CD1c-positive myeloid dendritic cell (primary cell): ENCODE data around the gene DNAJC22.
A peak's percentile ranks its signal among the peaks of the same experiment; 100 is the strongest.
"Not testable (repeated sequence)": the region's sequence is repeated elsewhere in the genome, so short reads cannot be mapped to it uniquely, and the experiment has no call there.

Source experiments
- DNase-seq: peaks from one replicate; pipeline ENCODE4 v3.0.0-alpha.2; 2016; ENCODE audit errors: extremely low spot score

The DNAJC22 gene

DNA sequence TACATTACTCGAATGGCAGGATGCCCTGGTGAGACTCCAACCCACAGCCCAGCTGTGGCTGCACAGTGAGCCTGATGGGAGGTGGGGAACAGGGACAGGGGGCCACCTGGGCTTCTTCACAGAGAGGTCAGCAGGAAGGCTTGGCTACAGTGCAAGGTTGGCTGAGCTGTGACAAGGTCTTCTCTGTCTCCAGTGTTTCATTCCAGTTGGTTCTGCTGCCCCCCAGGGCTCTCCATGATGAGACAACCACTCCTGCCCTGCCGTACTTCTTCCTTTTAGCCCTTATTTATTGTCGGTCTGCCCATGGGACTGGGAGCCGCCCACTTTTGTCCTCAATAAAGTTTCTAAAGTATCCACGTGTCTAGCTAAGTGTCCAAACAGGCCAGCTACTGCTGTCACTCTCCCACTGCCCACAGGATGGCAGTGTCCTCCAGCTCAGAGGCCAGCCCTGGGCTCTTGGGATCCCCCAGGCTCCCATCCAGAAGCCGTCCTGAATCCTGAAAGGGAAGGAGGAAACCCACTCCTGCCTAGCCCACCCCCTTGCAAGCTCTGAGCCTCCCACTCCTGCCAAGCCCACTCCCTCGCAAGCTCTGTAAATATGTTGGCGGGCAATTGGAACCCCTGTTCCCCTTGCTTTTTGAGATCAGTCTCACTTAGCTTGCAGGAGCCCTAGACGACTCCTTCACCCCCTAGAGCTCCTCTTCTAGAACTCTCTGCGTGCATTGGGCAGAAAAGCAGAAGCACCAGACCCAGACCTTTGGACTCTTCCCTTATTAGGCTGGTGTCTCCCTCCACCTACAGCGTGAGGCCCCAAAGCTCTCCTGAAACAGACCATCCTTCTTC lies 15.1 kb upstream of the DNAJC22 start:
- DNase-seq = peak; percentile 71

DNA sequence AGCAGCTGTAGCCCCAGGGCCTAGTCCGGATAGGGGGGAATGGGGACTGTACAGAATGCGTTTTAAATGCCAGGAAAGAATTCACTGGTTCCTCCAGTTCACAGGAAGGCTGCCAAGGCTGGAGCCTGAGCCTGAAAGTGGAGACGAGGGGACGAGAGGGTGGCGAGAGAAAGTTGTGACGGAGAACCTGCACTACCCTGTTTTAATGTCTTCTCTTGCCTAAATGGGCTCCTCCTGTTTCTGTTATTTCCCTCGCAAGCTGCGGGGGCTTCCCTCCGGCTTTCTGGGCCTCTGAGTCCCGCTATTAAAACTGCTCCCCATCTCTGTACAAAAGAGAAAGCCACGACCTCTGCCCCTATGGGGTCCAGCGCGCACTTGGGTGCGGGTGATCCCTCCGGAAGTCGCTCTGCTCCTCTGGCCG lies 14.2 kb upstream of the DNAJC22 start:
- DNase-seq = no peak

DNA sequence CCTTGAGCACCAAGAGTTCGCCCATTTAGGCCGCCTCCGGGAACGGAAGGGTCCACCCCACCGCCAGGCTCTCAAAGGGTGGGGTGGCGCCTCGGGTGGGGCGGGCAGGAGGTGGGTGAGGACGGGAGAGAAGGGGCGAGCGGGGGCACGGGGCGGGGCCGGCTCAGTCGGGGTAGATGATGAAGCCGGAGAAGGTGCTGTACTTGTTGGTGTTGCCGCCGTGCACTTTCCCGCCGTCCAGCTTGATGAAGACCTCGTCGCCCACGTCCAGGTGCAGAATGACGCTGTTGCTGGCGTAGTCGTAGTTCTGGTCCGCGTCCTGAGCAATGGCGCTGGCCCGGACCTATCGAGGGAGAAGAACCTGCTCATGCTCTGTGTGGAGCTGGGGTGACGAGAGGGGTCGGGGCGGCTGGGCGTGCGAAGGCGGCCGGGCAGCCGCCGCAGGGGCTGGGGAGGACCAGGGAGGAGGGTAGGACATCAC lies 13.8 kb upstream of the DNAJC22 start:
- DNase-seq = no peak

DNA sequence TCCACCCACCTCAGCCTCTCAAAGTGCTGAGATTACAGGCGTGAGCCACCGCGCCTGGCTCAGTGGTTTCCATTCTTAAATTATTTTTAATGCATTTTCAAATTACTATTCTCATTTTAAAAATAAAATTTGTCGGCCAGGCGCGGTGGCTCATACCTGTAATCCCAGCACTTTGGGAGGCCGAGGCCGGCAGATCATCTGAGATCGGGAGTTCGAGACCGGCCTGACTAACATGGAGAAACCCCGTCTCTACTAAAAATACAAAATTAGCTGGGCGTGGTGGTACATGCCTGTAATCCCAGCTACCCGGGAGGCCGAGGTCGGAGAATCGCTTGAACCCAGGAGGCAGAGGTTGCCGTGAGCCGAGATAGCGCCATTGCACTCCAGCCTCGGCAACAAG lies 12.9 kb upstream of the DNAJC22 start:
- not testable (repeated sequence) for DNase-seq

DNA sequence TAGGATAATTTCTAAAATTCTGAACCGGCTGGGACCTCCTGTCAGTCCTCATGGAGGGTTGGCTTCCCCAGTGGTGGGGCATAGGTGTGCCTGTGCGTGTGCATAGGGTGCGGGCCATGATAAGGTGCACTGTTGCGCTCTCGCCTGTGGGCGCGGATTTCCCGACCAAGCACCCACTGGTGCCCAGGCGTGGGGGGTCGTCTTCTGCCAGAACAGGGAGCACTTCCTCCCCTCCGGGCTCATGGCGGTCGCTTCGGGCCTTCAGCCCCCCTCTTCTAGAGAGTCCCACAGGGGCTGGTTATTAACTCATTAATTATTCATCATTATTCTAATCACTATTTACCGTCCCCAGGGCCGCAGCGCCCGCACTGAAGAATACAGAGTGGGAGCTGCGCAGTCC lies 12.5 kb upstream of the DNAJC22 start:
- no peak for DNase-seq

DNA sequence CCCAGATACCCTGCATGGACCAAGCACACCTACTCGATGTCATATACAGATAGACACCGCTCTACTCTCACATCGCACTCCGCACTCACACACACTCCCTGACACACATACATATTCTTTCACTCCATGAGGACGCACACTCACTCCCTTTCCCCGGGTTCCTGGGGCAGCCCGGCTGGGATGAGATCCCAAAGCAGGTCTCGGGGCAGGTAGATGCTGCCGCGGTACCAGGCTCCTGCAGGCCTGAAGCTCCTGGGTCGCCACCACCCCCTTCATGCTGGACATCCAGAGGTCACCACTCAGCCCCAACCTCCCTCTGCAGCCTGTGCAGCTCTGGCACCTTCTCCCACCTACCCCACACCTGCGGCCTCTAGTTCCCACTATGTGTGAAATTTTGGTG lies 12.0 kb upstream of the DNAJC22 start:
- no peak for DNase-seq

DNA sequence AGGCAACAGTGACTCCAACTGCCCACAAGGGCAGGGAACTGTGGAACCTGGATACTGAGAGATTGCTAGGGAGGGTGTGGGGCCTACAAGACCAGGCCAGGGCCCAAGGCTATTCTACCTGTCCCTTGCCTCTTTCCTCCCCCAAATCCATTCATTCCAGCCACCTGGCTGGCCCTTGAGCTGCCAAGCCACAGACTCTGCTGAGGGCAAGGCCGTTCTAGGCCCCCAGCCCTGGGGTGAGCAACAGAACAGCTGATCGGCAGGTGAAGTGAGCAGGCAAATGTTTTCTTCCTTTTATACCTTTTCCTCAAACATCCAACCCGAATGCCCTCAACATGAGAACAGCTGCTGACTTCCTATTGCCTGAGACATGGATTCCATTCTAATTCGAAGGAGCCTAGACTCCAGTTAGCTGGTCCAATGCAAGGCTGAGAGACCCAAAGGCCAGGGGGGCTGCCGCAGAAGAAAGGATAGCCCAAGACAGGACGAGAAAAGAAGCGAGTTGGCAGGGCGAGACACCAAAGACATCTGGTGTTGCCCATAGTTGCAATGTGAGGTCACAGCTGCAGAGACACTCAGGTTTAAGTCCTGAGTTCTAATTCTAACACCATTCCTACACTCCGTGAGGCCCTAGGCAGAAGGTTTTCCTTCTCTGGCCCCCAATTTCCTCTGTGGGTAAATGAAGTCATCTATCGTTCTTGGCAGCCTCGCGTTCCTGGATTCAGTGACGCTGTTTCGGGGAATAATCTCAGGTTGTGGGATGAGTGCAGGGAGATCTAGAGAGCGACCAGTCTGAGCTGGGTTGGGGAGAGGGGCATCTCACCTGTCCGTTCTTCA lies 11.4 kb upstream of the DNAJC22 start:
- DNase-seq = no peak

DNA sequence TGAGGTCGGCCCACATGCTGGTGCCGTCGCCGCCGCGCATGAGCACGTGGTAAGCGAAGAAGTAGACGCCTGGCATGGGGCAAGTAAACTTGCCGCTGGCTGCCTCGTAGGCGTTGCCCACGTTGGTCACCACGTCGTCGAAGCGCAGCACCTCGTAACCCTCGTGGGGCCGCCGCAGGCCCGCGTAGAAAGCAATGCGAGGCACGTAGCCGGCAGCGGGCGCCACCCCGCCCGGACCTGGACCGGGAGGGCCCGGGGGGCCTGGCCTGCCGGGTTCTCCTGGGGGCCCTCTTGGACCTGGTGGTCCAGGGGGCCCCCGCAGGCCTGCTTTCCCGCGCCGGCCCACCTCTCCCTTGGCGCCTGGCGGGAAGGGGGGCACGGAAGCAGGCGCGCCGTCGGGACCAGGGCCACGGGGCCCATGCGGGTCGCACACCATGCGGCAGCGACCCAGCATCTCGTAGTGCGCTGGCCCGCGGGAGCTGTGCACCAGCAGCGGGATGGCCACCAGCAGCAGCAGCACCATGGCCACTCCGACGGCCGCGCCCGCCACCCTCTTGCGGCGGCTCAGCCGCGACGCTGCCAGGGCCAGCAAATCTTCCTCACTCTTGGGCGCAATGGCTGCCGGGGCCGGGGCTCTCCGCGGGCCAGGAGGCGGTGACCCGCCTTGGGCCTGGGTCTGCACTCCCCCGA lies 10.6 kb upstream of the DNAJC22 start:
- DNase-seq = no peak

DNA sequence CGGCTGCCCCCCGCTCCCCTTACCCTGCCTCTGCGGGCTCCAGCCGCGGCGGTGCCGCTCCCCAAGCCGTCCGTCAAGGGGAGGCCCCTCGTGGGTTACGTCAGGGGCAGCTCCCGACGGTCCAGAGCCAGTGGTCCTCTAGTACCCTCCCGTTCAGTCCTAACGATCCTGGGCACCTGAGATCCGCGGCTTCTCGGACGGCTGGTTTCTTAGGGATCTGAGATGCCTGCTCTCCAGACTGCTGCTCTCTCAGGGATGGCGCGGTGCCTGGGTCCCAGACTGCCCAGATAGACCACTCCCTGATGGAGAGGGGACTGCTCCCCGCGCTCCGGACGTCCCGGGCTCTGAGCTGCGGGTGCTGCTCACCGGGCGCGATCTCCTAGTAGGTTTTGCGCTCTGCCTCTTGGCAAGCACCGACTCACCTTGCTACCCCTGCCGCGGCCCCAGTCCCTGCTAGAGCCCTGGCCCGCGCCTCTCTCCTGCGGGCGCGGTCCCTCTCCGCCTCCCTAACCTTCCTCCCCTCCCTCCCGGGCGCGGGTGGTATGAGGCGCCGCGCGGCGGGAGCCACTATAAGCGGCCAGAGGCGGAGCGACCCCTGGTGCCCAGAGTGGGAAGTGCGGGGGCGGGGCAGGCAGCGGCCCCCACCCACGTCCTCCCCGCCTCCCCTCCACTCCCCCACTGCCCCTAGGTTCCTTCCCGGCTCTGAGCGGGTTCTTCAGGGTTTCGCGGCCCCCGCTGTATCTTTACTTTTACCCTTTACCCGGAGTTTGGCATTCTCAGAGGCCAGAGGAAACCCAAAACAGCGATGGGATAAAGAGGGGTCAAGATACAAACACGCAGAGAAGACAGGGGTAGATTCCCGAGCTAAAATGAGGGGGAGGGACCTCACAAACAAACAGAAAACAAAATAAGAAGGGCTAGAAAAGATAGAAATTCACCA lies 9.8 kb upstream of the DNAJC22 start, which contains the start of gene C1QL4:
C1QL4 (minus strand) TSS at position 544 of the 940 bp plus-strand sequence. CDS start 711 bp downstream, outside the sequence.
- DNase-seq = peak; percentile 80

DNA sequence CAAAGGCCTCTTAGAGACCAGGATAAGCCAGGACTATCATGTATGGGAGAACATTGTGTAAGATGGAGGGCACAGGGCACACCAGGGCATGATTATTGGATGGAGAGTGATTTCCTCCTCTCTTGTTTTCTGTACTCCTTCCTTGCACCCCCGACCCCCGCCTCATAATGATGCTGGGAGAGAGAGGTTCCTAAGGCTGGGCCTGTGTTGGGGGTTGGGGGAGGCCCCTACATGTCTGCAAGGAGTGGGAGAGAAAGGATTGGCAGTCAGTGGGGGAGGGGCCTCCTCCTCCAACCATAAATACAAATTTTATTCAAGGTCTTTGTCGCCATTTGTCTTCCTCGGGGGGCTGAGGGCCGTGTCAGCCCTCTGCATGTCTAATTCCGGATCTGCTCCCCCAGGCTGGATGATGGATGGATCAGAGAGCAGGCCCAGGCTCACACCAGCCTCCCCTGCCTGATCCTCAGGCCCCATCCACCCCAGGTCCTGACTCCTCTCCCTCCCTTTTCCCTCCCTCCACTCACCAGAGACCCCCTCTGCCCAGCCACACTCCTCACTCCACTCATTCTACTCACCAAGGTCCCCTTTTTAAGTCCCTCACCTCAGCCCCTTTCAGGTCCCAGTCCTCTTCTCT lies 7.7 kb upstream of the DNAJC22 start:
- no peak for DNase-seq

DNA sequence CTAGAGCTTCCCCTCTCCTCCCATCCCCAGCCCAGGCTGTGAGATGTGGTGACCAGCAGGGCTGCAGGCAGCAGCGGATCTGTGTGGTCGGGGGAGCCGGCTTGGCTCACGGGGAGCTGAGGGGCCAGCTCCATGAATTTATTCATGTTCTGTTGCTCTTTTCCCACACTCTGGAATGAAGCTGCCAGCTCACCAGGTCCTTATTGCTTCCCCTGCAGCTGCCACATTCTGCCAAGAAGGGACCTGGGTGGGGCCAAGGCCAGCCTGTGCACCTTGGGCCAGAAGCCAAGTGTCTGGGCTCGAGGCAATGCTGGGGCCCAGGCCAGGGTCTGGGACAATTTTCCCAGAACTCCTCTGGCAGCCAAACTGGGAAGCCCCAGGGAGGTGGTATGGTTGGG lies 7.2 kb upstream of the DNAJC22 start:
- no peak for DNase-seq

DNA sequence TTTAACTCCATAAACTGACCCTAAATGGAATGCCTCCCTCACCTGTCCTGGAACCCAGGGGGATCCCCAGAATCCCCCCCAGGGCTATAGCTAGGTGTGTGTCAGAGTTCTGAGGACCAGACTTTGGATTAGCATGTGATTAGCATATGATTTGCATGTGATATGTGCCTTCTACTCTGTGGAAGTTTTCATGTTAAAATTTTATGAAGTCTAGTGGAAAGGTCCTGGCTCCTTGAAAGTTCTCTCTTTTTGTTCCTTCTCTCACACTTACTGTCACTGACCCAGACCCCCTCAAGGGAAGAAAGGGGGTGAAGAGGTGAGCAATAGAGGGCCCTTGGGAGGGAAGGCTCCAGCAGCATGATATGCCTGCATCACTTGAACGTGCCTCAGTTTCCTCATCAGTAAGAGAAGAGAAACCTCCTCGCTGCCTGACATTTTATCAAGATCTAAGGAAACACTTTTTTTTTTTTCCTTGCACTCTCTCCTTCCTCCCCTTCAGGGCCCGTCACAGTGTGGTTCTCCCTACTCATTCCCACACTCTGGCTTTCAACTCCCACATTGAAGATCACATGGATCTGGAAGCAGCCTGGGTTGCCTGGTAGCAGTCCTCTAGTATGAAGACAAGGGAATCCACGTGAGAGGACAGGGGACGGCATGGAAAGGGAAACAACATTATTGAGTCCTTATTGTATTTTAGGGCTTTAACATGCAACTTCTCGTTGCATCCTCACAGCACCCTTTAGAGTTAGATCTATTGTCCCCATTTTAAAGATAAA lies 6.4 kb upstream of the DNAJC22 start:
- DNase-seq = no peak

DNA sequence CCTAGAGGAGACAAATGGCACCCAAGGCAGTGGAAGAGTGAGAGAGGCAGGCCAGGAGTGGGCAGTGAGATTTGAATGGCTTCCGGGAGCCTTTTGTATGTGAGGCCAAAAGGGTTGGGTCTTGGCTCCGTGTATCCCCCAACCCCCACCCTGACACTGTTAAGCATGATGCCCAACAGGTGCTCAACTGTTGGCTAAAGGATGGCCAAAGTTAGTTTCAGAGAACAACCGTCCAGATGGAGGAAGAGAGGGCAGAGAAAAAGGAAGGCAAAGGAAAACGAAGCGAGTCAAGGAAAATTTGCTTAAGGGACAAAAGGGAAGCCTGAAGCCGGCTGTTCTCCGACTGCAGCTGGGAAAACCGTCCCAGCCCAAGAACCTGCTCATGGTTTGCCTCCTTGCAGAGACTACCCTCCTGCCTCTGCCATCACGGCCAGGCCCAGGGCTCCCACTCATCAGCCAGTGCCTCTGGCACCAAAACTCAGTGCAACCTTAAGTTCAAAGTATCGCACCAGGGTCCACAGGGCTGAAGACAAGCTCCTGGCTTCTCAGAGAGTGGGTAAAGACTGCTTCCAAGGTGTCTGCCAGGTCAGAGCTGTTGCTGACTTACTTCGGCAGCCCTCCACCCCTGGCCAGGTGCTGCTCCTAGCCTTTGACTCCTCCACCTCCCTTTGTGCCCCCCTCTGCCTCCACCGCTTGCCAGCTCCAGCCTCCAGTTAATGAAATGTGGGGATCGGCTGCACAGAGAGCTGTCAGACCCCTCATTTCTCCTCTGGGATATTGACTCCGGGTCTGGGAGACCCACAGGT lies 5.5 kb upstream of the DNAJC22 start:
- no peak for DNase-seq

DNA sequence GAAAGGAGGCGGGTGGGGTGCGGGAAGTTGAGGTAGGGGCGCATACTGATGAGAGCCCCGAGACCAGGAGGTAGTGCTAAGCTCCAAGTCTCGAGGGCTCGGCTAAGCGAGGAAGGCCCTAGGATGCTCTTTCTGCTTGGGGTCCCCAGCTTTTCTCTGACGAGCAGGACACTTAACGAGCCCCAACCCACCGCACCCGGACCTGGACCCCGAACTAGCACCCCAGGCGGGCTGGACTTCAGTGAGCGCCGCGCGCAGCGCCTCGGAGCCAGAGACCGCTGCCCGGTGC lies 5.0 kb upstream of the DNAJC22 start:
- no peak for DNase-seq

DNA sequence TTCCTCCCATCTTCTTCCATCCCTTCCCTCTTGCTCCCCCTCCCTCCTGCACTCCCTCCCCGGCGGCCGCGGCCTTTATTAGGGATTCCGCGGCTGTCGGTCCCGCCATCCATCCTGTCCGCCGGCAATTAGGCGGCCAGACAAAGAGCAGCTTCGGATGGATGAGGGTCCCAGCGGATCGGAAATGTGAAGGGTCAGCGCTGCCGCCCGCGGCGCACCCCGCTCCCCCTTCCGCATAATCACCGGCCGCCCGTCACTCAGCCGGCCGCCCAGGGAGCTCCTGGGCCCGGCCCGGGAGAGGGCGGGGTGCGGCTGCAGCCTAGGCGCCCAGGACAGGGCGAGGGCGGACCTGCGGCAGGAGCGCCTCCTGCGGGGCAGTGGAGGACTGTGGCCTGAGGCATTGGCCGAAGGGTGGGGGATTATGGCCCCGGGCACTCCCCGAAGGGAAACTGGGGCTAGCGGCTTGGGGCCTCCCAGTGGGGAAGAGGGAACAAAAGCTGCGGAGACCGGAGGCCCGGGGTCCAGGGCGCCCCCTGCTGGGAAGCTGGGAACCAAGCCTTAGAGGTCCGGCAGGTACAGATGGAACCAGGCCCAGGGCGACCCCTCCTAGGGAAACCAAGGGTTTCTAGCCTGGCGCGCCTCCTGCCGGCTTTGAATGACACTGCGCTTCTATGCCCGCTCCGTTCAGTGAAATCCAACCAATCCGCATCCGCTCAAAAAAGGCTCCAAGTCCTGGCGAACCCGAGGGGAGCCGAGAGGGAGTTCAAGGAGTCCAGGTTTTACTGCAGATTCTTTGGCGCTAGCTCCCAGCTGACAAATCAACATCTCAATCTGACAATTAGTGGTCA lies 4.4 kb upstream of the DNAJC22 start:
- peak; percentile 79 for DNase-seq

DNA sequence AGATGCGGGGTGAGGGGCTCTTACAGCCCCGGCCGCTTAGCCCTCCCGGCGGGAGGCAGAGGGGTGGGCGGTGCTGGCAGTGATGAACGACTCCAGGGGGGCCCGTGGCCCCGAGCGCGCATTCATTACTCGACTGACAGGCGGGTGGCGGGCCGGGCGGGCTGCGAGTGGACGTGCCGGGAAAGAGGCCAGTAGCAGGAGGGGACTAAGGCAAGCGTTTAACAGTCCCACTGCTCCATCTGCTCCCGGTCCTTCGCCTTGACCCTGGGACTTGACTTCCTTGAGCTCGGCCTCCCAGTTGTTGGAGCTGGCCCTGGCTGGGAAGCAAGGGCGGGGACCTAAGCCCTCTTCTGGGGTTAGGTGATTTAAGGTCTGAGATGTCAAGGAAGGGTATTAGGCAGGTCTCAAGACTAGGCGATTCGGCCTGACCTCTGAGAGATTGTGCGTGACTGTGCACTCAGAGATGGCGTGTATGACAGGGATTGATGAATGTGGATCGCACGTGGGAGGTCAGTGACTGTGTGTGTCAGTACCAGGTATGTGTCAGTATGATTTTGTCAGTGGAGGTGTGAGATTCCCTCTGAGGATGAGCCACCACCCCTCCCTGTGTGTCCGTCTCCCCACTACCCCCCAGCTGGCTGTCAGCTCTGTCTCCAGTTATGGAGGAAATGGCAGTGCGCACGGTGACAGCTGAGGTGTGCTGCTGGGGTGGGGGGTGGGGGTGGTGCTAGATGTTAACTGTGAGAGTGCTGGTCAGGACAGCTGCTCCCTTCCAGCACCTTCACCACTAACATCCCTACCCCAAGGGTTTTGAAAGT lies 3.6 kb upstream of the DNAJC22 start:
- DNase-seq = no peak

DNA sequence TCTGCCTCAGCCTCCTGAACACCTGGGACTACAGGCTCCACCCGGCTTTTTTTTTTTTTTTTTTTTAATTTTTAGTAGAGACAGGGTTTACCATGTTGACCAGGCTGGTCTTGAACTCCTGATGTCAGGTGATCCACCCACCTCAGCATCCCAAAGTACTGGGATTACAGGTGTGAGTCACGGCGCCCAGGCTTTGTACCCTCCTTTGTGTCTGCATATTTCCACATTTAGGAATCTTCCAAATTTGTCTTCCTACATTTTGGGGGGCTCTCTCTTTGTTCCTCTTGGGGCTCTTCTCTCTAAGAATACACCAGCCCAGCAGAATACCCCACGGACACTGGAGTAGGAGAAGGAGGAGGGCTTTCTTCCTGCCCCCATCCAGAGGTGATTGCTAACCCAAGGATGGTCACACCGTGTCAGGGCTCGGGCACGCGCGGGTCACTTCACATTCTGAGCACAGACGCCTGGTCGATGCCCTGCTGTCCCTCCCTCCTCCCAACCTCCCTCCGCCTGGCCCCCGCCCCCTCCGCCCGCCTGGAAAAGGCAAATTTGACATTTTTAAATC lies 2.1 kb upstream of the DNAJC22 start:
- no peak for DNase-seq
